ENCODE measurements around the gene ISOC2. TPM values are rescaled to one million over a fixed set of nuclear protein-coding genes. Genes with fewer than 3 reads are reported as not detected.

The ISOC2 gene
- total RNA-seq, 1 experiment from 2014 or later, result 72.2 TPM

GRCh38 chr19:55483706-55484592 is 22.5 kb upstream of the ISOC2 start:
- no CpG with 5 or more reads among the region's 46 CpGs for WGBS (ENCODE audit: extremely low coverage, insufficient read length, low lambda C conversion rate)
- no peaks in the 10 kb centered on the region for H3K9me3 Mint-ChIP-seq

More at GRCh38 chr19:55483706-55484592, 22.5 kb upstream of the ISOC2 start:
- Histone ChIP-seq H4K5ac (ENCODE audit: insufficient read length, low read depth, low read length) (no peak overlapping the region), H3K9ac (ENCODE audit: extremely low read depth, insufficient read length, low read length) (no peak overlapping the region), H3K18ac (ENCODE audit: insufficient read length, low read depth, low read length) (peak overlapping the region; percentile 24), H3K56ac (ENCODE audit: insufficient read length, low read depth, low read length) (no peak overlapping the region), H3K27ac (ENCODE audit: insufficient read length, low read depth, low read length) (no peak overlapping the region), H3T11ph (ENCODE audit: low read length) (no peak overlapping the region), H3K23ac (ENCODE audit: insufficient read length, low read depth, low read length) (no peak overlapping the region), H2BK12ac (ENCODE audit: insufficient read length, low read depth, low read length) (no peak overlapping the region), H2BK5ac (ENCODE audit: insufficient read length, low read length) (no peak overlapping the region), H2BK20ac (ENCODE audit: low read depth, low read length, poor library complexity, severe bottlenecking) (no peak overlapping the region), H2BK15ac (ENCODE audit: low read depth, low read length) (no peak overlapping the region), H2AFZ (ENCODE audit: low read length) (no peak overlapping the region), H3K27me3 (ENCODE audit: insufficient read depth, low read length) (no peaks in the 10 kb centered on the region), H3K4ac (ENCODE audit: low read depth, low read length) (no peak overlapping the region), H4K20me1 (ENCODE audit: control insufficient read depth, insufficient read depth, insufficient read length) (no peaks in the 10 kb centered on the region), H3K23me2 (ENCODE audit: insufficient read length, low read depth, low read length, poor library complexity, severe bottlenecking) (peaks cover 8% of the 10 kb centered on the region), H3K14ac (ENCODE audit: insufficient read depth, low read length) (no peak overlapping the region; the same call in 1 of the 2 replicates), H4K8ac (replicated peaks; ENCODE audit: insufficient read length, low read depth, low read length) (no peak overlapping the region), H3K79me1 (ENCODE audit: insufficient read depth, low read depth, low read length, poor library complexity, severe bottlenecking) (no peaks in the 10 kb centered on the region), H4K91ac (ENCODE audit: insufficient read length, low read depth, low read length) (no peak overlapping the region), H3K4me1 (ENCODE audit: insufficient read depth, low read length) (peaks cover 3% of the 10 kb centered on the region), H3K9me3 (ENCODE audit: control insufficient read depth, low read depth, low read length) (no peaks in the 10 kb centered on the region), H3K79me2 (ENCODE audit: insufficient read depth, low read length) (no peaks in the 10 kb centered on the region), H2BK120ac (ENCODE audit: low read depth, low read length, poor library complexity, severe bottlenecking) (no peak overlapping the region), H2AK5ac (ENCODE audit: insufficient read length, low read length) (no peak overlapping the region), H3K4me2 (ENCODE audit: insufficient read depth, insufficient read length, low read length) (peak overlapping the region; percentile 52)
- DNase-seq, result no peak
- Mint-ChIP-seq H3K36me3 (ENCODE audit: insufficient read depth in 1 of 3, low read depth in 3 of 3) (peaks cover 2 to 13% (median 8%) of the 10 kb centered on the region in 3 experiments; a peak in 5 of 7 replicates), H3K27ac (no peak overlapping the region), H3K4me3 (peak overlapping the region; percentile 86 to 93), H3K4me1 (peaks cover 16 to 42% of the 10 kb centered on the region in 2 experiments), H3K27me3 (ENCODE audit: low read depth) (no peaks in the 10 kb centered on the region; the same call in 1 of the 2 replicates)
- TF ChIP-seq CTCF (conservative IDR thresholded peaks at IDR 0.05), result no peak

Data from H9 (cell line).